Pancreas (tissue), 10 donors: ENCODE data around the gene FAM210A. TPM values are rescaled to one million over a fixed set of nuclear protein-coding genes. Genes with fewer than 3 reads are reported as not detected.

Experiments
- ATAC-seq, 4 donors: fragments of 200-7000 bp; cut with Tn5 transposase; one replicate each; pipeline versions ENCODE4 v1.8.0 to v1.9.1; 2020; ENCODE audit warnings: mild to moderate bottlenecking in 4 of 4, moderate library complexity in 4 of 4
- DNase-seq, 6 donors: peaks; one replicate each; pipeline ENCODE4 v3.0.0-alpha.2; 2020
- FAIRE-seq: peaks from 2 replicates; lab custom pipeline; 2012; peaks lifted over from hg19 to GRCh38; lab: Jason Lieb, UNC
- H3K27ac ChIP-seq, 4 donors: fragments of 200-600 bp; sonication (generic); 1 replicate in 3 of 4; 2 replicates in 1 of 4; pipeline versions ENCODE4 v1.5.0 to v1.8.0; 2020
- H3K27me3 ChIP-seq, 4 donors: fragments of 200-600 bp; one replicate each; pipeline ENCODE4 v1.8.0; 2021
- H3K36me3 ChIP-seq, 3 donors: fragments of 200-600 bp; sonication (generic) in 1 of 3; one replicate each; pipeline versions ENCODE4 v1.5.0 to v1.8.0; 2020 to 2021
- H3K4me1 ChIP-seq, 3 donors: fragments of 200-600 bp; one replicate each; pipeline ENCODE4 v1.8.0; 2021
- H3K4me3 ChIP-seq, 4 donors: fragments of 200-600 bp; sonication (generic) in 2 of 4; one replicate each; pipeline versions ENCODE4 v1.5.0 to v1.8.0; 2020 to 2021
- H3K9me3 ChIP-seq, 4 donors: fragments of 200-600 bp; one replicate each; pipeline ENCODE4 v1.8.0; 2021
- WGBS, 2 donors: extraction: QIAGEN DNeasy Blood & Tissue Kit; methylation state at CpG; one replicate each; pipeline ENCODE4 v1.1.7; 2013; 5-methylcytosine and 5-hydroxymethylcytosine counted together
- intact Hi-C, 3 donors: fragments of 100-400 bp; cut with DNase I; formaldehyde crosslinking; loops; one replicate each; pipeline versions ENCODE4 v1.11.1 to v1.14.2; 2022
- polyA plus RNA-seq, 2 donors: library from polyadenylated mRNA; stranded (reverse); fragments of 200-250 nt; gene quantifications; one replicate each; pipeline ENCODE4 v1.2.3, GENCODE V29; 2013
- total RNA-seq, 6 donors: library from RNA; stranded (reverse); fragmentation: NEBNext Ultra II Directional in 4 of 6; extraction: Animal tissue kit (Norgen Biotek cat#: 25700) in 4 of 6; gene quantifications; one replicate each; pipeline versions ENCODE4 v1.2.1 to v1.2.4, GENCODE V29; 2021 to 2023
- TF ChIP-seq, protein P1 (sequence below), 4 donors: fragments of 200-600 bp; sonication (generic) in 3 of 4; IDR thresholded peaks; one replicate each; pipeline versions ENCODE4 v1.5.0 to v1.8.0; 2021; ENCODE audit warnings: antibody characterized with exemption in 4 of 4
- donor health status: healthy with polysubstance abuse.
- donor health status: DM: no; HTN: no; CAD: no; lungs with moderate emphysema.
- donor health status: DM: no; HTN: no; CAD: no.
- donor health status: control.
- donor health status: control.
- donor health status: Bipolar disorder and iron deficiency.
- donor health status: DM: yes; HTN: yes; CAD: no.
- donor health status: DM: no; HTN: no; CAD: no.
- donor health status: DM: no; HTN: no; CAD: no.
- donor health status: DM: yes; HTN: yes; CAD: no.

Gene FAM210A
- total and polyA plus RNA-seq, 8 donors = 1.5 to 7.2 (median 3.1) TPM

DNA sequence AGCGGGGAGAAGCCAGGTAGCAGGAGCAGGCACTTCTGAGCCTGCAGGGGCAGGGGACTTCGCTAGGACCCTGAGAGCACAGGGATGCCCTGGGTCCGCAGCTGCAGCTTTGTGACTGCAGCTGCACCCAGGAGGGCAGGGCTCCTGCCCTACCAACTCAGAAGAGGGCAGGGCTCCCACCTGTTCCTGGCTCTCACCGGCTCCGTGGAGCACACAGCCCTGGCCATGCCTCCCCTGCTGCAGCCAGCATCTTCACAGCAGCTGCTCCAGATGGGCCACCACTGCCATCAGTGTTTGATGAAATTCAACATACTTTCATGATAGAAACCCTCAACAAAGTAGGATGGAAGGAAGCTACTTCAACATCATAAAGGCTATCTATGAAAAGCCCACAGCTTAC is 92.7 kb downstream of the FAM210A start:
- intact Hi-C loops = loop anchor here in 1 of 3 donors (10.0 kb wide), 1 partner anchor 419 kb away; the partner anchor contains the start of gene LDLRAD4
- 92 to 98% methylated on average over 5 of the region's 5 CpGs for WGBS, 2 donors
- no peaks in the 10 kb centered on the region for H3K9me3 ChIP-seq
- ATAC-seq (no peak), FAIRE-seq (no peak), DNase-seq (no peak)
- H3K4me3 ChIP-seq = no peak overlapping the region
- TF ChIP-seq, protein P1, sequence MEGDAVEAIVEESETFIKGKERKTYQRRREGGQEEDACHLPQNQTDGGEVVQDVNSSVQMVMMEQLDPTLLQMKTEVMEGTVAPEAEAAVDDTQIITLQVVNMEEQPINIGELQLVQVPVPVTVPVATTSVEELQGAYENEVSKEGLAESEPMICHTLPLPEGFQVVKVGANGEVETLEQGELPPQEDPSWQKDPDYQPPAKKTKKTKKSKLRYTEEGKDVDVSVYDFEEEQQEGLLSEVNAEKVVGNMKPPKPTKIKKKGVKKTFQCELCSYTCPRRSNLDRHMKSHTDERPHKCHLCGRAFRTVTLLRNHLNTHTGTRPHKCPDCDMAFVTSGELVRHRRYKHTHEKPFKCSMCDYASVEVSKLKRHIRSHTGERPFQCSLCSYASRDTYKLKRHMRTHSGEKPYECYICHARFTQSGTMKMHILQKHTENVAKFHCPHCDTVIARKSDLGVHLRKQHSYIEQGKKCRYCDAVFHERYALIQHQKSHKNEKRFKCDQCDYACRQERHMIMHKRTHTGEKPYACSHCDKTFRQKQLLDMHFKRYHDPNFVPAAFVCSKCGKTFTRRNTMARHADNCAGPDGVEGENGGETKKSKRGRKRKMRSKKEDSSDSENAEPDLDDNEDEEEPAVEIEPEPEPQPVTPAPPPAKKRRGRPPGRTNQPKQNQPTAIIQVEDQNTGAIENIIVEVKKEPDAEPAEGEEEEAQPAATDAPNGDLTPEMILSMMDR (IDR thresholded peaks at IDR 0.05) = no peak
- no peak overlapping the region for H3K27ac ChIP-seq
- H3K4me1 ChIP-seq = no peaks in the 10 kb centered on the region
- H3K27me3 ChIP-seq = no peaks in the 10 kb centered on the region
- H3K36me3 ChIP-seq = no peaks in the 10 kb centered on the region

DNA sequence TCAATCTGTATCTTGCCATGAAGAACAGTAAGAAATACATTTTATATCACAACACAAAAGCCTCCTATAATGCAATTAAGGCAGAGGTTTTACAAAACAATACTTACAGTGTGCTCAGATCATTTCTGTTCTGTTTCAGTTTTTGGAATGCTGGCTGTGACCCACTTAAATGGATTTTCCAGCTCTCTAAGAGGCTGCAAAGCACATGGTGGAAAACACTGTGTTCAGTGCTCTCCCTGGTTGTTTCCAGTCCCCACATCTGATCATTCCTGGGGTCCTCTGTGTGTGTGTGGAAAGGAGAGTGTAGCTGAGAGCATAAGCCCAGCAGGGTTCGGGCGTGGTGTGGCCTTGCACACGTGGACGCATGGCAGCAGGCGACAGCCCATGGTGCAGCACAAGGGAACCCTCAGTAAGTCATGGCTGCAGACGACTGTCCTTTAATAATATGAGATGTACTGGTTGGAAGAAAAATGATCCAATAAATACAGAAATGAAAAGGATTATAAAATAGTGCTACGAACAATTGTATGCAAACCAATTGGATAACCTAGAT is 95.6 kb downstream of the FAM210A start:
- 68 to 76% methylated on average over 7 of the region's 7 CpGs for WGBS, 2 donors
- TF ChIP-seq, protein P1 (IDR thresholded peaks at IDR 0.05) = no peak

DNA sequence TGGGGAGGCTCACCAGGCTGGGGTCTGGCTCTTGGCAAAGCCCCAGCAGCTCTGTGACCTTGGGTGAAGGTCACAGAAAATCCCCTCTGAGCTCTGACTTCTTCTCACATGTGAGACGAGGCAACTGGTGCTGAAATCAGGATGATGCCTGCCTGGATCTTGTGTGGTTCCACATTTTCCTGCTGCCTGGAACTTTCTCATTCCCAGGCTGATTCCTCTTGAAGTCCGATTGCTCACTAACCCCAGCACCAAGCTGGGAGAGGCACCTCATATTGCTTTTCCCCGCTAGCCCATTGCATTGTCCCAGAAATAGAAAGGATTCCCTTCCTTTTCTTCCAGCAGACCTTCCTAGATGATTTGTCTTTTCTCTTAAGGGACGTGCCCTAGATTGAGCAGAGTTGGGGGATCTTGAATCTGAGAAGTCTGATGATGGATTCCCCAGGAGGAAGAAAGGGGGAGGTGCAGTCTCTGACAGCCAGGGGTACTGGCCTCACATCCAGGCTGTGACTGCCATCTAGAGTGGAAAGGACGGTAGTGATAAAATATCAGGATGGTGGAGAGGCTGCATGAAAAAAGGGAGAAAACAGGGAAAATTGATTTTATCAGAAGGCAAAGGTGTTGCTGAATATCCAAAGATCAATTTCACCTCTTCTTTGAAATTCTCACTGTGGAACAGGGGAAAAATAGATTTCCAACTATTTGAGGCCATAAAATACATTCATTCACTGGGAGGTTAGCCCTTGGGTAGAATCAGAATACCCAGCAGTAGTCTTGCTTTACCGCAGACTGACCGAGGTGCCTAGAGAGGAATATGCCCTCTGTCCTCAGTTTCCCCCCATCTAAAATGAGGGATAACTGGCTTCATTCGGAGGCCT is 96.3 kb downstream of the FAM210A start:
- intact Hi-C loops = loop anchor here in 1 of 3 donors (10.0 kb wide), 1 partner anchor 415 kb away; the partner anchor contains the start of gene LDLRAD4
- Histone ChIP-seq H3K4me3 (no peak overlapping the region), H3K36me3 (no peaks in the 10 kb centered on the region), H3K27ac (no peak overlapping the region), H3K9me3 (no peaks in the 10 kb centered on the region), H3K4me1 (no peaks in the 10 kb centered on the region), H3K27me3 (no peaks in the 10 kb centered on the region)
- DNase-seq (peak in 1 of 6 donors; percentile 25), FAIRE-seq (peak; percentile 23), ATAC-seq (peak; percentile 71 to 92 (median 88))
- TF ChIP-seq, protein P1 (IDR thresholded peaks at IDR 0.05) = peak in 3 of 4 donors; percentile 28 to 51 (median 39)
- 42 to 45% methylated on average over 8 of the region's 8 CpGs for WGBS, 2 donors

More for the DNA sequence above, 95.6 kb downstream of the FAM210A start:
- no peak overlapping the region for H3K27ac ChIP-seq
- no peaks in the 10 kb centered on the region for H3K9me3 ChIP-seq
- intact Hi-C loops = loop anchor here in 1 of 3 donors (10.0 kb wide), 1 partner anchor 416 kb away; the partner anchor contains the start of gene LDLRAD4
- DNase-seq (no peak), ATAC-seq (no peak), FAIRE-seq (no peak)
- H3K4me1 ChIP-seq = no peaks in the 10 kb centered on the region
- H3K4me3 ChIP-seq = no peak overlapping the region
- no peaks in the 10 kb centered on the region for H3K27me3 ChIP-seq
- H3K36me3 ChIP-seq = no peaks in the 10 kb centered on the region

DNA sequence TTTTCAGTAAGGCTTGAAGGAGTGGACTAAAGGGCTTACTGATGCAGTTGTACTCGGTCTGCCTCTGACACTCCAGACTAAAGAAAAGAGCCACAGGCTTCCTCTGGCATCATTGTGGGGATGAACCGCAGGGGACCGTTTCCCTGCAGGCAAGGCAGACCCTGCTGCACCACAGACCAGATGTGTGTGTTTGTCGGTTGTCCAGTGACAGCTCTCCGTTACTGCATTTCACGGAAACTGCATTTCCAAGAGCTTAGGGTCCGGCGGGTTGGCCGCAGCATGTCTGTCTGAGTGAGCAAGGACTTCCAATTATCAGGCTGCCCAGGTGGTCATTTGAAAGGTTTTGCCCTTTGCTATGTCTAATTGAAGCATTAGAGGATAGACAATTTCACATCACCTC is 98.1 kb downstream of the FAM210A start:
- H3K4me3 ChIP-seq = no peak overlapping the region
- H3K27me3 ChIP-seq = no peaks in the 10 kb centered on the region
- ATAC-seq (no peak), DNase-seq (no peak), FAIRE-seq (no peak)
- H3K9me3 ChIP-seq = no peaks in the 10 kb centered on the region
- no peak overlapping the region for H3K27ac ChIP-seq
- H3K4me1 ChIP-seq = no peaks in the 10 kb centered on the region
- 72 to 81% methylated on average over 9 of the region's 9 CpGs for WGBS, 2 donors
- TF ChIP-seq, protein P1 (IDR thresholded peaks at IDR 0.05) = no peak
- intact Hi-C loops = no loop called here
- no peaks in the 10 kb centered on the region for H3K36me3 ChIP-seq
